Fibroblast of lung (primary cell): ENCODE measurements around the gene OR1M1.

Experiments used
- CTCF ChIP-seq, 2 donors: IDR thresholded peaks in 1 of 2; conservative IDR thresholded peaks in 1 of 2; 1 replicate in 1 of 2; 2 replicates in 1 of 2; pipeline ENCODE4 v1.5.1; 2011 to 2012; ENCODE audit warnings: low read length in 2 of 2, control low read depth in 1 of 2, inconsistent platforms in 1 of 2, low read depth in 1 of 2, mild to moderate bottlenecking in 1 of 2
- EZH2 ChIP-seq: IDR thresholded peaks from 2 replicates; pipeline ENCODE4 v1.5.1; 2012; ENCODE audit warnings: low read length, control low read depth, mild to moderate bottlenecking; ENCODE audit errors: missing control alignments

- TF ChIP-seq CTCF (conservative IDR thresholded peaks at IDR 0.05 in 1 of 2, IDR thresholded peaks at IDR 0.05 in 1 of 2; ENCODE audit: low read depth in 1 of 2, low read length in 2 of 2) (no peak), EZH2 (no peak)
These were observed 11.6 kb upstream of the OR1M1 start for GRCh38 chr19:9075064-9075949.
